Ramos (cell line): ENCODE results near the gene FTO.
"Not testable (repeated sequence)": the region's sequence is repeated elsewhere in the genome, so short reads cannot be mapped to it uniquely, and the experiment has no call there.

Experiments used
- in situ Hi-C: fragments of 300-500 bp; cut with MboI; formaldehyde crosslinking; loops from one replicate; pipeline ENCODE4 v1.14.3; 2022; ENCODE audit warnings: low sequenced_read_pairs; ENCODE audit not compliant: unreplicated experiment

Gene FTO

GRCh38 chr16:53817117-53817755 is 113.3 kb downstream of the FTO start:
- in situ Hi-C loops: no loop called here

- in situ Hi-C loops: no loop called here
These were observed 114.0 kb downstream of the FTO start for GRCh38 chr16:53817812-53818550.

GRCh38 chr16:53821487-53821886 is 117.5 kb downstream of the FTO start:
- in situ Hi-C loops: no loop called here

GRCh38 chr16:53821957-53822625 is 118.1 kb downstream of the FTO start:
- in situ Hi-C loops: no loop called here

- in situ Hi-C loops: no loop called here
These were observed 119.1 kb downstream of the FTO start for GRCh38 chr16:53822936-53823529.

GRCh38 chr16:53826658-53827057 is 122.7 kb downstream of the FTO start:
- in situ Hi-C loops: no loop called here

GRCh38 chr16:53827741-53828140 is 123.8 kb downstream of the FTO start:
- in situ Hi-C loops: no loop called here

GRCh38 chr16:53829186-53829747 is 125.3 kb downstream of the FTO start:
- in situ Hi-C loops: no loop called here

- in situ Hi-C loops: no loop called here
These were observed 129.1 kb downstream of the FTO start for GRCh38 chr16:53832896-53833544.

- in situ Hi-C loops: no loop called here
These were observed 132.2 kb downstream of the FTO start for GRCh38 chr16:53836142-53836541.

GRCh38 chr16:53836680-53837079 is 132.7 kb downstream of the FTO start:
- in situ Hi-C loops: no loop called here

- in situ Hi-C loops: no loop called here
These were observed 133.5 kb downstream of the FTO start for GRCh38 chr16:53837426-53837825.

GRCh38 chr16:53839150-53839549 is 135.2 kb downstream of the FTO start:
- in situ Hi-C loops: no loop called here

- in situ Hi-C loops: no loop called here
These were observed 136.5 kb downstream of the FTO start for GRCh38 chr16:53840456-53840855.

- in situ Hi-C loops: no loop called here
These were observed 137.9 kb downstream of the FTO start for GRCh38 chr16:53841884-53842283.

- in situ Hi-C loops: no loop called here
These were observed 139.1 kb downstream of the FTO start for GRCh38 chr16:53843084-53843483.

GRCh38 chr16:53844804-53845203 is 140.8 kb downstream of the FTO start:
- in situ Hi-C loops: no loop called here

- in situ Hi-C loops: not testable (repeated sequence)
These were observed 142.6 kb downstream of the FTO start for GRCh38 chr16:53846549-53846948.

- in situ Hi-C loops: no loop called here
These were observed 143.0 kb downstream of the FTO start for GRCh38 chr16:53846971-53847370.

GRCh38 chr16:53848277-53848942 is 144.5 kb downstream of the FTO start:
- in situ Hi-C loops: no loop called here
